Fibroblast of villous mesenchyme (primary cell): Measurements from ENCODE around the gene GABRB3. TPM values are rescaled to one million over a fixed set of nuclear protein-coding genes. Genes with fewer than 3 reads are reported as not detected.

Source experiments
- DNase-seq: peaks from one replicate; pipeline ENCODE4 v3.0.0-alpha.2; 2010; ENCODE audit warnings: low read depth
- H3K4me3 ChIP-seq: 2 replicates; pipeline ENCODE4 v1.5.1; 2011; ENCODE audit warnings: low read depth, mild to moderate bottlenecking, low read length
- CTCF ChIP-seq: IDR thresholded peaks from 2 replicates; pipeline ENCODE4 v1.5.1; 2012; ENCODE audit warnings: low read depth, mild to moderate bottlenecking, low read length; ENCODE audit not compliant: insufficient read depth
- total RNA-seq: library from RNA; depleted of rRNA; stranded (reverse); fragments of >200 nt; gene quantifications from 2 replicates; pipeline ENCODE4 v1.2.3, GENCODE V29; 2012

The GABRB3 gene
- under 0.01 and 2.2 TPM in 2 replicates for total RNA-seq

- TF ChIP-seq CTCF, result no peak
- no peak for DNase-seq
- no peak within 1 kb of the TSS for H3K4me3 ChIP-seq
These were observed at the start of gene GABRB3 for GRCh38 chr15:26772154-26773066. GABRB3 (minus strand) TSS chr15:26773066.

GRCh38 chr15:26807517-26808427, 34.9 kb upstream of the GABRB3 start:
- TF ChIP-seq CTCF, result no peak
- DNase-seq, result no peak

GRCh38 chr15:26806574-26806973, 33.7 kb upstream of the GABRB3 start:
- no peak overlapping the region for H3K4me3 ChIP-seq
- TF ChIP-seq CTCF, result no peak

More at GRCh38 chr15:26807517-26808427, 34.9 kb upstream of the GABRB3 start:
- H3K4me3 ChIP-seq, result no peak overlapping the region

GRCh38 chr15:26806151-26806550, 33.3 kb upstream of the GABRB3 start:
- TF ChIP-seq CTCF, result no peak
- H3K4me3 ChIP-seq, result no peak overlapping the region
- no peak for DNase-seq

More at GRCh38 chr15:26806574-26806973, 33.7 kb upstream of the GABRB3 start:
- DNase-seq, result no peak

GRCh38 chr15:26805470-26805869, 32.6 kb upstream of the GABRB3 start:
- no peak for DNase-seq
- no peak for TF ChIP-seq CTCF
- H3K4me3 ChIP-seq, result no peak overlapping the region

- DNase-seq, result no peak
- H3K4me3 ChIP-seq, result no peak overlapping the region
- TF ChIP-seq CTCF, result no peak
These were observed 31.4 kb upstream of the GABRB3 start for GRCh38 chr15:26804063-26804804.
